Prostate gland (tissue), 2 donors: ENCODE data around the gene KIAA0513. TPM values are rescaled to one million over a fixed set of nuclear protein-coding genes. Genes with fewer than 3 reads are reported as not detected.

Source experiments
- DNase-seq: peaks from one replicate; pipeline ENCODE4 v3.0.0-alpha.2; 2019; ENCODE audit warnings: low spot score
- H3K27ac ChIP-seq, 2 donors: fragments of 200-600 bp; sonication (generic); 2 replicates each; pipeline ENCODE4 v1.5.1; 2017 to 2019
- H3K27me3 ChIP-seq: fragments of 200-600 bp; sonication (generic); replicated peaks from 2 replicates; pipeline ENCODE4 v1.5.1; 2019; ENCODE audit not compliant: insufficient read depth
- H3K36me3 ChIP-seq, 2 donors: fragments of 200-600 bp; sonication (generic); 1 replicate in 1 of 2; 2 replicates in 1 of 2; pipeline versions ENCODE4 v1.5.1 to v1.8.1; 2017 to 2019
- H3K4me1 ChIP-seq: fragments of 200-600 bp; sonication (generic); replicated peaks from 2 replicates; pipeline ENCODE4 v1.5.1; 2019
- H3K4me3 ChIP-seq, 2 donors: fragments of 200-600 bp; sonication (generic); 2 replicates each; pipeline ENCODE4 v1.5.1; 2017 to 2019
- H3K9me3 ChIP-seq: fragments of 200-600 bp; sonication (generic); 2 replicates; pipeline ENCODE4 v1.5.1; 2017
- CTCF ChIP-seq, 4 experiments: fragments of 200-600 bp in 2 of 4; fragments of 450-650 bp in 2 of 4; sonication (generic) in 2 of 4; IDR thresholded peaks; 1 replicate in 3 of 4; 2 replicates in 1 of 4; pipeline ENCODE4 v1.5.1; 2016 to 2019; ENCODE audit warnings: antibody characterized with exemption in 4 of 4, mild to moderate bottlenecking in 2 of 4, moderate library complexity in 2 of 4
- POLR2A ChIP-seq: fragments of 450-650 bp; IDR thresholded peaks from one replicate; pipeline ENCODE4 v1.6.1; 2016; ENCODE audit warnings: antibody characterized with exemption, mild to moderate bottlenecking
- POLR2AphosphoS5 ChIP-seq: sonication (generic); formaldehyde crosslinking; IDR thresholded peaks from one replicate; pipeline ENCODE4 v1.6.1; 2017; ENCODE audit warnings: antibody characterized with exemption
- WGBS: methylation state at CpG from one replicate; pipeline ENCODE4 v1.1.5; 2018; 5-methylcytosine and 5-hydroxymethylcytosine counted together
- intact Hi-C: fragments of 100-400 bp; cut with DNase I; formaldehyde crosslinking; loops from one replicate; pipeline ENCODE4 v1.14.2; 2022
- total RNA-seq, 2 donors: library from RNA; depleted of rRNA; stranded (reverse); fragments of >200 nt; gene quantifications; one replicate each; pipeline ENCODE4 v1.1.0, GENCODE V29; 2016

The KIAA0513 gene
- total RNA-seq, 2 donors from 2014 or later: 14.4 to 29.4 TPM

- H3K4me3 ChIP-seq: no peak overlapping the region
- no peaks in the 10 kb centered on the region for H3K27me3 ChIP-seq
- no peaks in the 10 kb centered on the region for H3K9me3 ChIP-seq
- intact Hi-C loops: no loop called here
- no peaks in the 10 kb centered on the region for H3K4me1 ChIP-seq
- peaks cover 2 to 18% of the 10 kb centered on the region in 2 donors for H3K36me3 ChIP-seq
- DNase-seq: no peak
- H3K27ac ChIP-seq: no peak overlapping the region
- 69% methylated on average over 22 of the region's 22 CpGs for WGBS
- TF ChIP-seq CTCF (IDR thresholded peaks at IDR 0.05) (no peak), POLR2AphosphoS5 (no peak), POLR2A (no peak)
Observed at GRCh38 chr16:84986102-84986501, 41.5 kb upstream of the KIAA0513 start.

GRCh38 chr16:84986879-84987278, 40.7 kb upstream of the KIAA0513 start:
- H3K27ac ChIP-seq: no peak overlapping the region
- WGBS: 100% methylated on average over 1 of the region's 1 CpG
- TF ChIP-seq POLR2AphosphoS5: no peak
- TF ChIP-seq CTCF (IDR thresholded peaks at IDR 0.05): no peak
- TF ChIP-seq POLR2A: no peak
- intact Hi-C loops: no loop called here
- no peaks in the 10 kb centered on the region for H3K27me3 ChIP-seq
- DNase-seq: no peak
- H3K36me3 ChIP-seq: peaks cover 2 to 18% of the 10 kb centered on the region in 2 donors
- H3K4me1 ChIP-seq: no peaks in the 10 kb centered on the region
- no peaks in the 10 kb centered on the region for H3K9me3 ChIP-seq
- no peak overlapping the region for H3K4me3 ChIP-seq

- no peak overlapping the region for H3K4me3 ChIP-seq
- no peak overlapping the region for H3K27ac ChIP-seq
- peaks cover 2 to 18% of the 10 kb centered on the region in 2 donors for H3K36me3 ChIP-seq
- no peaks in the 10 kb centered on the region for H3K9me3 ChIP-seq
- no peaks in the 10 kb centered on the region for H3K27me3 ChIP-seq
- TF ChIP-seq POLR2A (no peak), POLR2AphosphoS5 (no peak), CTCF (IDR thresholded peaks at IDR 0.05) (no peak)
- no peak for DNase-seq
- 94% methylated on average over 16 of the region's 16 CpGs for WGBS
- intact Hi-C loops: no loop called here
- H3K4me1 ChIP-seq: peaks cover under 1% of the 10 kb centered on the region
Observed at GRCh38 chr16:84988328-84989080, 39.1 kb upstream of the KIAA0513 start.

- Histone ChIP-seq H3K27ac (no peak overlapping the region), H3K36me3 (peaks cover 2 to 18% of the 10 kb centered on the region in 2 donors), H3K4me1 (peaks cover 13% of the 10 kb centered on the region), H3K27me3 (no peaks in the 10 kb centered on the region), H3K4me3 (no peak overlapping the region), H3K9me3 (no peaks in the 10 kb centered on the region)
- intact Hi-C loops: no loop called here
- WGBS: 89% methylated on average over 27 of the region's 27 CpGs
- no peak for DNase-seq
- no peak for TF ChIP-seq POLR2A
- TF ChIP-seq POLR2AphosphoS5: no peak
- no peak for TF ChIP-seq CTCF (IDR thresholded peaks at IDR 0.05)
Observed at GRCh38 chr16:84989749-84990620, 37.6 kb upstream of the KIAA0513 start.
